Activated naive CD4-positive, alpha-beta T cell treated with Interleukin-2 at 50 U/mL for 16 hours (primary cell): Measurements from ENCODE around the gene CDC27.
"Not testable (repeated sequence)": the region's sequence is repeated elsewhere in the genome, so short reads cannot be mapped to it uniquely, and the experiment has no call there.

Experiments
- DNase-seq: peaks from one replicate; pipeline ENCODE4 v3.0.0-alpha.2; 2020

Gene CDC27

DNA sequence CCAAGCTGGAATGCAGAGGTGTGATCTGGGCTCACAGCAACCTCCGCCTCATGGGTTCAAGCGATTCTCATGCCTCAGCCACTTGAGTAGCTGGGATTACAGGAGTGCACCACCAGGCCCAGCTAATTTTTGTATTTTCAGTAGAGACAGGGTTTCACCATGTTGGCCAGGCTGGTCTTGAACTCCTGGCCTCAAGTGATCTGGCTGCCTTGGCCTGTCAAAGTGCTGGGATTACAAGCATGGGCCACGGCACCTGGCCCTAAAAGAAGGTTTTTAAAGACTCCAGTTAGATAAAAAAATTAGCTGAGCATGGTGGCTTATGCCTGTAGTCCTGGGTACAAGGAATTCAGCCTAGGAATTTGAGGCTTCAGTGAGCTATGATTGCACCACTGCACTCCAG lies 62.3 kb downstream of the CDC27 start:
- DNase-seq = not testable (repeated sequence)

DNA sequence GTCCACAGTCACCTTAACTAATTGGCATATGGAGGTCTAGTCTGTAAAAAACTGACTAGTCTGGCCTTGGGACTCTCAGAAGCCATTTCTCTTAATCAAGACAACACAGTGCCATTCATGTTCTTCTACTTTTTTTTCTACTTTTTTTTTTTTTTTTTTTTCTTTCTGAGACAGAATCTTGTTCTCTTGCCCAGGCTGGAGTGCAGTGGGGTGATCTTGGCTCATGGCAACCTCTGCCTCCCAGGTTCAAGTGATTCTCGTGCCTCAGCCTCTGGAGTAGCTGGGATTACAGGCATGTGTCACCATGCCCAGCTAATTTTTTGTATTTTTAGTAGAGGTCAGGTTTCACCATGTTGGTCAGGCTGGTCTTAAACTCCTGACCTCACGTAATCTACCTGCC lies 65.8 kb downstream of the CDC27 start:
- not testable (repeated sequence) for DNase-seq

- DNase-seq = no peak
These were observed 68.5 kb downstream of the CDC27 start for GRCh38 chr17:47120521-47121095.

GRCh38 chr17:47119746-47120520 lies 69.2 kb downstream of the CDC27 start:
- DNase-seq = no peak

- DNase-seq = no peak
These were observed 71.7 kb downstream of the CDC27 start for GRCh38 chr17:47117386-47117785.

GRCh38 chr17:47106130-47106529 lies 83.0 kb downstream of the CDC27 start:
- DNase-seq = no peak

- not testable (repeated sequence) for DNase-seq
These were observed 83.8 kb downstream of the CDC27 start for GRCh38 chr17:47105246-47105645.

- DNase-seq = no peak
These were observed 86.2 kb downstream of the CDC27 start for GRCh38 chr17:47102914-47103313.

- DNase-seq = peak; percentile 92
These were observed 88.9 kb downstream of the CDC27 start for GRCh38 chr17:47099987-47100711.

GRCh38 chr17:47099451-47099986 lies 89.6 kb downstream of the CDC27 start:
- DNase-seq = peak; percentile 5

GRCh38 chr17:47096343-47096742 lies 92.8 kb downstream of the CDC27 start:
- DNase-seq = no peak

DNA sequence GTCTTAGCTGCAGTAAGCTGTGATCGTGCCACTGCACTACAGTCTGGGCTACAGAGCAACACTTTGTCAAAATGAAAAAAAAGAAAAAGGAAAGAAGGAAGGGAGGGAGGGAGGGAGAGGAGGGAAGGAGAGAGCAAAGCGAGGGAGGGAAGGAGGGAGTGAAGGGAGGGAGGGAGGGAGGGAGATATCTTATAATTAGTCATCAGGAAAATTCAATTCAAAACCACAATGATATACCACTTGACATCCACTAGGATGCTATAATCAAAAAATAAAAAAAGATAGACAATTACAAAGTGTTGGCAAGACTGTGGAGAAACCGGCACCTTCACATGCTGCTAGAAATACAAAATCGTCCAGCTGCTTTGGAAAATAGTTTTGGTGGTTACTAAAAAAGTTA lies 93.8 kb downstream of the CDC27 start:
- no peak for DNase-seq

DNA sequence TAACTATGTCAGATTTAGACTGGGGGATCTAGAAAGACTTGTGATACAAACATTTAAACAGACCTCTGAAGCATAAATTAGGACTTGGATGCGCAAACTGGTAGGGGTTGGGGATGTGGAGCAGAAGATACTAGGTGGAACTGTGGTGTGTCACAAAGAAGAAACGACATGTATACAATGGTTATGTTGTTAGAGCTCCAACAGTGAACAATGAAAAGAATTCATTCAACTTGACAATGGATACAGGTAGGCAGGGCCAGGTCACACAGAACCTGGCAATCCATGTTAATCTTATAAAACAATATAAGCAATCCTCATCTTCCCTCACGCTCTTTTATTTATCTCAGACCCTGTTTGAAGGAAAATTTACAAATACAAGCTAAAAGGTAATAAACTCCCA lies 102.0 kb downstream of the CDC27 start:
- DNase-seq = no peak

- DNase-seq = no peak
These were observed 103.4 kb downstream of the CDC27 start for GRCh38 chr17:47085736-47086135.

- DNase-seq = no peak
These were observed 110.3 kb downstream of the CDC27 start for GRCh38 chr17:47078801-47079200.

DNA sequence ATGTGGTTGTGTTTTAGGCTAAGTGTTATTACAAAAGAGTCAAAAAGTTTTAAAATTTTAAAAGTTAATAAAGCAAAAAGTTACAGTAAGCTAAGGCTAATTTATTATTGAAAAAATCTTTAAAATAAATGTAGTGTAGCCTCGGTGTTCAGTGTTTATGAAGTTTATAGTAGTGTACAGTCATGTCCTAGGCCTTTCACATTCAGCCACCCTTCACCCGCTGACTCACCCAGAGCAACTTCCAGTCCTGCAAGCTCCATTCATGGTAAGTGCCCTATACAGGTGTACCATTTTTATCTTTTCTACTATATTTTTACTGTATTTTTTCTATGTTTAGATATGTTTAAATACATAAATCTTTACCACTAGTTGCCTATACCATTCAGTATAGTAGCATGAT lies 111.5 kb downstream of the CDC27 start:
- DNase-seq = no peak

DNA sequence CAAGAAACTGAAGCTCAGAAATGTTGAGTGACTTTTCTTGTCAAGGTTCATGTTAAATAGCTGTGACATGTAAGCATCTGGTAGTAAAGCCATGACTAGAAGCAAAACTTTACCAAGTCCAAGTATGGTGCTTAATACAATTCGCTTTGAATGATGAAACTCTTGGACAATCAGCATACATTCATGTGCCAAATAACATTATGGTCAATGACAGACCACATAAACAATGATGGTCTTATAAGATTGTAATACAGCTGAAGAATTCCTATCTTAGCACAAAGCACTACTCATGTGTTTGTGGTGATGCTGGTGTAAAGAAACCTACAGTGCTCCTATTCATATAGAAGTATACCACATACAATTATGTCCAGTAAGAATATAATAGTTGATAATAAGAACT lies 112.9 kb downstream of the CDC27 start:
- no peak for DNase-seq

DNA sequence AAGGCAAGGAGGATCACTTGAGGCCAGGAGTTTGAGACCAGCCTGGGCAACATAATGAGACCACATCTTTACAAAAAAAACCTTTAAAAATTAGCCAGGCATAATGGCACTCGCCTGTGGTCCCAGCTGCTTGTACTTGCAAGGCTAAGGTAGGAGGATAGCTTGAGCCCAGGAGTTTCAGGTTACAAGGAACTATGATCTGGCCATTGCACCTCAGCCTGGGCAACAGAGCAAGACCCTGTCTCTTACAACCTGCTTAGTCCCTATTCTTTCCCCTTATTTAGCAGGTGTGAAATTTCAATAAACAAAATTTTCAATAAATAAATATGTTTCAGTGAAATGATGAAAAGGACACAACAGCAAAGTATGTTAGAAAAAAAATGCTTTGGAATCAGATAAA lies 114.7 kb downstream of the CDC27 start:
- DNase-seq = not testable (repeated sequence)

DNA sequence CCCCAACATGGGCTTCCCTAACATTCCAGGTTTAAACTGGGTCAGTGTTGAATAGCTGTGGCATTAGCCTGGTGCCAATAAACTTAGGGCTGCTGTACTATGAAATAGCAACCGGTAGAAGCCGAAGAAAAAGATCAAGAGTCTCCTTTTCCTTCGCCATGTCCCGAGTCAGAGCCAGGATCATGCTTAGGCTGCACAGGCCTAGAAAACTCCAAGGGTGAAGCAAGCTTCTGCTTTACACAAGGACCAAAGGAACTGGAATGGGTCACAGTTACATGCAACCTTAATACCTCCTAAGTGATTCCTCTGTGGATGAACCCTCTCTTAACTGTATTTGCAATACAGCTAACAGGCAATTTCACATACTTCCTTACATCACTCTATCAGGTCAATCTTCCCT lies 115.5 kb downstream of the CDC27 start:
- DNase-seq = not testable (repeated sequence)

GRCh38 chr17:47072886-47073285 lies 116.2 kb downstream of the CDC27 start:
- DNase-seq = no peak

DNA sequence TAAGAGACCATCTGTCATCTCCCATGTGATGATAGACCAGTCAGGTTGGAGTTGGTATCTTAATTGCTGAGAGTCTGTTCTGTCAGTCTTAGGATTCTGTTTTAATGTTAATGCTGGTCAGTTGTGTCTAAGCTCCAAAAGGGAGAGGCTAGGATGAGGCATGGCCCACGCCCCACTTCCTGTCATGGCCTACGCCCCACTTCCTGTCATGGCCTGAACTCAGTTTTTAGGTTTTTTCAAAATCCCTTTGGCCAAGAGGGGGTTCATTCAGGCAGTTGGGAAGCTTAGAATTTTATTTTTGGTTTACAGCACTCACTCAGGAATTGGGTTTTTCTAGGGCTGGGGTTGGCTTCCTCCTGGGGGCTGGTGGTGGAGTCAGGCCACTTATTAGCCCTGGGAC lies 117.9 kb downstream of the CDC27 start:
- DNase-seq = not testable (repeated sequence)

- DNase-seq = not testable (repeated sequence)
These were observed 118.8 kb downstream of the CDC27 start for GRCh38 chr17:47070266-47070665.
